T-cell (primary cell): ENCODE results near the gene IGLL5. TPM values are rescaled to one million over a fixed set of nuclear protein-coding genes. Genes with fewer than 3 reads are reported as not detected.

Source experiments
- ATAC-seq, 4 experiments: fragments of 200-7000 bp in 3 of 4; fragments of 150-1000 bp in 1 of 4; cut with Tn5 transposase; replicated peaks in 1 of 4; 1 replicate in 3 of 4; 2 replicates in 1 of 4; pipeline ENCODE4 v1.10.0; 2021; ENCODE audit warnings: moderate library complexity in 3 of 4, mild to moderate bottlenecking in 2 of 4, moderate number of reproducible peaks in 1 of 4
- CTCF ChIA-PET, 2 donors: fragments of 300-600 bp; sonication (Branson Sonifier 250); formaldehyde crosslinking; loops; one replicate each; lab custom pipeline; 2022; ENCODE audit warnings: antibody characterized with exemption in 2 of 2; lab: Charles Lee
- POLR2A ChIA-PET, 2 donors: fragments of 300-600 bp; sonication (Branson Sonifier 250); formaldehyde crosslinking; loops; one replicate each; lab custom pipeline; 2022; ENCODE audit warnings: antibody characterized with exemption in 2 of 2; lab: Charles Lee
- DNase-seq, 35 experiments: peaks; one replicate each; pipeline versions ENCODE4 v3.0.0 to v3.0.0-alpha.2; 2013 to 2023
- H3K27ac ChIP-seq: one replicate; pipeline ENCODE4 v1.5.1; 2013; ENCODE audit warnings: low read length
- H3K27me3 ChIP-seq, 2 experiments: replicated peaks in 1 of 2; 1 replicate in 1 of 2; 2 replicates in 1 of 2; pipeline versions ENCODE4 v1.6.1 to v1.7.0; 2013; ENCODE audit warnings: low read length in 1 of 2, mixed read lengths in 1 of 2; ENCODE audit not compliant: control insufficient read depth in 2 of 2, insufficient read depth in 2 of 2; ENCODE audit errors: extremely low read depth in 1 of 2
- H3K36me3 ChIP-seq, 2 donors: 1 replicate in 1 of 2; 2 replicates in 1 of 2; pipeline versions ENCODE4 v1.6.1 to v1.7.0; 2013; ENCODE audit warnings: low read length in 1 of 2; ENCODE audit not compliant: control insufficient read depth in 2 of 2, insufficient read depth in 1 of 2; ENCODE audit errors: extremely low read depth in 1 of 2
- H3K4me1 ChIP-seq, 2 experiments: 1 replicate in 1 of 2; 2 replicates in 1 of 2; pipeline versions ENCODE4 v1.6.1 to v1.7.0; 2013; ENCODE audit warnings: low read length in 2 of 2, mixed read lengths in 1 of 2; ENCODE audit not compliant: insufficient read depth in 2 of 2, control insufficient read depth in 1 of 2; ENCODE audit errors: extremely low read depth in 1 of 2
- H3K4me3 ChIP-seq, 2 donors: 1 replicate in 1 of 2; 2 replicates in 1 of 2; pipeline versions ENCODE4 v1.5.1 to v1.7.0; 2013; ENCODE audit warnings: mild to moderate bottlenecking in 2 of 2, low read length in 1 of 2, moderate library complexity in 1 of 2; ENCODE audit not compliant: control insufficient read depth in 1 of 2; ENCODE audit errors: extremely low read depth in 1 of 2
- H3K9me3 ChIP-seq: 2 replicates; pipeline ENCODE4 v1.7.0; 2013
- H3K27ac Mint-ChIP-seq, 2 donors: one replicate each; pipeline ENCODE4 v1.8.0; 2020 to 2021; ENCODE audit warnings: mild to moderate bottlenecking in 2 of 2, mixed read lengths in 2 of 2
- H3K27me3 Mint-ChIP-seq, 2 donors: one replicate each; pipeline ENCODE4 v1.8.0; 2021 to 2022; ENCODE audit warnings: mixed read lengths in 2 of 2
- H3K36me3 Mint-ChIP-seq: one replicate; pipeline ENCODE4 v1.8.0; 2021; ENCODE audit warnings: mixed read lengths
- H3K4me1 Mint-ChIP-seq, 3 donors: one replicate each; pipeline ENCODE4 v1.8.0; 2020 to 2022; ENCODE audit warnings: mixed read lengths in 3 of 3, mild to moderate bottlenecking in 1 of 3
- H3K4me3 Mint-ChIP-seq, 3 donors: one replicate each; pipeline ENCODE4 v1.8.0; 2020 to 2022; ENCODE audit warnings: mild to moderate bottlenecking in 3 of 3, mixed read lengths in 3 of 3, moderate library complexity in 3 of 3
- H3K9me3 Mint-ChIP-seq, 3 donors: one replicate each; pipeline ENCODE4 v1.8.0; 2020 to 2022; ENCODE audit warnings: mixed read lengths in 3 of 3
- WGBS: methylation state at CpG from one replicate; pipeline ENCODE4 v1.1.5; 2013; ENCODE audit warnings: missing lambda C conversion rate; ENCODE audit not compliant: insufficient coverage; 5-methylcytosine and 5-hydroxymethylcytosine counted together
- total RNA-seq, 35 experiments: library from RNA in 6 of 35; stranded (reverse) in 6 of 35; fragments of 120-200 nt in 1 of 35; gene quantifications; one replicate each; pipeline versions ENCODE4 v1.2.1 to v1.2.4 and lab custom pipeline; 2013 to 2026

IGLL5 gene
- total RNA-seq, 5 donors from 2014 or later (not counting 1 experiment from before 2014, with no cell fraction given), result 0.35 to 2.9 (median 2.1) TPM

DNA sequence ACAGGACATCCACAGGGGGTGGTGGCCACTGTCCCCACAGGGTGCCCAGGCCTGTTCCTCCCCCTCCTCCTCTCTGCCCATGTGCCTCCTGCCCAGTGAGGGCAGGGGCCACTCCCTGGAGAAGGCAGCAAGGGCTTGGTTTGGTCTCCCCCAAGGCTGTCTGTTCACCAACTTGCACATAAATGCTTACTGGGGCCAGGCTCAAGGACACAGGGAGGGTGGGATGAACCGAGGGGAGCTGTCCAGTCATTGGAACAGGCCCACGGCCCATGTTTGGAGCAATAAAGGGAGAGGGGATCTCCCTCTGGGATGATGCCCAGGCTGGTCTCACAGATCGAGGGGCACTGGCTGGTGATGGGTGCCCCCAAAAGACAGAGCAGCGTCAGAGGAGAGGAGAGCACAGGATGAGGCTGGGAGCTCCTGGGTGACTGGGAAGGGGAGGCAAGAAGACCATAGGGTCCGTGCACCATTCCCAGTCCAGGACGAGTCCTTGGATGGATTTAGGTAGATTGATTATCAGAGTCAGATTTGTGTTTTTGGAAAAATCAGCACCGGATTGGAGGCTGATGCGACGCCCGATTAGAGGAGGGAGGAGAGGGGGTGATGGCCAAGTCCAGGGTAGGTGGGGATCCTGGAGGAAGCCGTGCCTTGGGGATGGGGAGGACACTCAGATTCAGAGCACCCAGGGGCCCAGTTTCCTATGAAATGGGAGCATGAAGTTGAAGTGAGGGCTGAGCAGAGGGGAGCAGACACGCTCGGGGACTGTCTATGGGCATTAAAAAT, 1.1 kb downstream of the IGLL5 start:
- Histone ChIP-seq H3K36me3 (no peaks in the 10 kb centered on the region), H3K4me3 (no peak overlapping the region), H3K27ac (no peak overlapping the region), H3K9me3 (no peaks in the 10 kb centered on the region), H3K27me3 (peaks cover 0 to 33% of the 10 kb centered on the region in 2 experiments), H3K4me1 (peaks cover 0 to 7% of the 10 kb centered on the region in 2 experiments)
- H3K4me3 Mint-ChIP-seq, result peak overlapping the region in 1 of 3 donors; percentile 64
- ATAC-seq (no peak), DNase-seq (peak in 1 of 35 experiments; percentile 12)
- ChIA-PET CTCF (interaction anchor here in 1 of 2 donors (0.6 kb wide), 1 partner anchor 90 kb away, joined by 3 read pairs; no protein-coding TSS in a partner anchor), POLR2A (no interaction called here)
- 80% methylated on average over 13 of the region's 13 CpGs for WGBS
- no peaks in the 10 kb centered on the region for H3K9me3 Mint-ChIP-seq
- H3K27me3 Mint-ChIP-seq, result peaks cover 12 to 18% of the 10 kb centered on the region in 2 donors
- H3K36me3 Mint-ChIP-seq, result no peaks in the 10 kb centered on the region
- H3K27ac Mint-ChIP-seq, result no peak overlapping the region
- H3K4me1 Mint-ChIP-seq, result peaks cover 0 to 8% (median 4%) of the 10 kb centered on the region in 3 donors

DNA sequence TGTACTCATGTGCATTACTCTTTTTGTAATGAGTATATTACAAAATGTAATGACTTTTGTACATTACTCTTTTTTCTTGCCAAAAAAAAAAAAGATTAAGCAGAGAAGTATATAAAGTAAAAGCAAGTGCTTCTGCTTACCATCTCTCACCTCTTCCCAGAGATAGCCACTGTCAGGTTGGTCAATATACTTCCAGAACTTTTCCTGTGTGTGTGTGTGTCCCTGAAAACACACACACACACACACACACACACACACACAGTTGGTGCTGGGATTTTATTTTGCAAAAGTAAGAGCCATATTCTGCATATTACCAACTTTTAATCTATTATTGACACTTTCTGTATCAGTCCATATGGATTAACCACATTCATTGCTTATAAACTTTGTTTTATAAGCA, 2.5 kb downstream of the IGLL5 start:
- Histone ChIP-seq H3K27me3 (peaks cover 0 to 36% of the 10 kb centered on the region in 2 experiments), H3K27ac (no peak overlapping the region), H3K36me3 (no peaks in the 10 kb centered on the region), H3K4me1 (peaks cover 0 to 5% of the 10 kb centered on the region in 2 experiments), H3K9me3 (no peaks in the 10 kb centered on the region), H3K4me3 (no peak overlapping the region)
- Mint-ChIP-seq H3K27me3 (peaks cover 16 to 24% of the 10 kb centered on the region in 2 donors), H3K36me3 (no peaks in the 10 kb centered on the region), H3K9me3 (no peaks in the 10 kb centered on the region), H3K27ac (no peak overlapping the region), H3K4me3 (no peak overlapping the region), H3K4me1 (peaks cover 0 to 1% (median 0%) of the 10 kb centered on the region in 3 donors)
- DNase-seq (no peak), ATAC-seq (no peak)
- POLR2A ChIA-PET, result no interaction called here
- CTCF ChIA-PET, result no interaction called here

DNA sequence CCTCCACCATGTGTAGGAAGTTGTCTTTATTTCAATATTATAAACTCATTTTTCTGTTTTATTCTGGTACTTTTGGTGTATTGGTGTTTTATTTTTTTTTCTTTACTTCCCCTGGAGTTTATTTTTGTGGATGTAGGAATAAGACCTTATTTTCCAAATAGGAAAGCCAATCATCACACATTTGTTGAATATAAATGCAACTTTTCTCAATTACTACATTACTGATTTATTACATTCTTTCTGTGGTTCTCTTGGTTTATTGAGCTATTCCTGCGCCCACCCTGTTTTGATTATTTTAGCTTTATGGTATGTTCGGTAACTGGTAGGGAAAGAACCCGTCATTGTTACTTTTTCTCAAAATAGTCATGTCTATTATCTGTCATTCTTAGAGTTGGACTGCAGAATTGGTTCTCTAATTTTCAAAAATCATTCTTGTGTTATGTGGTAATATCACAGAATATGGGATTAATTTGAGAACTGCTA, 3.6 kb downstream of the IGLL5 start:
- H3K27ac ChIP-seq, result no peak overlapping the region
- Mint-ChIP-seq H3K36me3 (no peaks in the 10 kb centered on the region), H3K27ac (no peak overlapping the region), H3K27me3 (peaks cover 14 to 34% of the 10 kb centered on the region in 2 donors), H3K4me3 (no peak overlapping the region), H3K4me1 (no peaks in the 10 kb centered on the region), H3K9me3 (no peaks in the 10 kb centered on the region)
- CTCF ChIA-PET, result no interaction called here
- POLR2A ChIA-PET, result no interaction called here
- H3K4me3 ChIP-seq, result no peak overlapping the region
- H3K9me3 ChIP-seq, result no peaks in the 10 kb centered on the region
- no peak for DNase-seq
- H3K27me3 ChIP-seq, result peaks cover 0 to 42% of the 10 kb centered on the region in 2 experiments
- WGBS, result no CpG with 5 or more reads among the region's 3 CpGs
- no peaks in the 10 kb centered on the region for H3K36me3 ChIP-seq
- ATAC-seq, result no peak
- H3K4me1 ChIP-seq, result peaks cover 0 to 5% of the 10 kb centered on the region in 2 experiments

DNA sequence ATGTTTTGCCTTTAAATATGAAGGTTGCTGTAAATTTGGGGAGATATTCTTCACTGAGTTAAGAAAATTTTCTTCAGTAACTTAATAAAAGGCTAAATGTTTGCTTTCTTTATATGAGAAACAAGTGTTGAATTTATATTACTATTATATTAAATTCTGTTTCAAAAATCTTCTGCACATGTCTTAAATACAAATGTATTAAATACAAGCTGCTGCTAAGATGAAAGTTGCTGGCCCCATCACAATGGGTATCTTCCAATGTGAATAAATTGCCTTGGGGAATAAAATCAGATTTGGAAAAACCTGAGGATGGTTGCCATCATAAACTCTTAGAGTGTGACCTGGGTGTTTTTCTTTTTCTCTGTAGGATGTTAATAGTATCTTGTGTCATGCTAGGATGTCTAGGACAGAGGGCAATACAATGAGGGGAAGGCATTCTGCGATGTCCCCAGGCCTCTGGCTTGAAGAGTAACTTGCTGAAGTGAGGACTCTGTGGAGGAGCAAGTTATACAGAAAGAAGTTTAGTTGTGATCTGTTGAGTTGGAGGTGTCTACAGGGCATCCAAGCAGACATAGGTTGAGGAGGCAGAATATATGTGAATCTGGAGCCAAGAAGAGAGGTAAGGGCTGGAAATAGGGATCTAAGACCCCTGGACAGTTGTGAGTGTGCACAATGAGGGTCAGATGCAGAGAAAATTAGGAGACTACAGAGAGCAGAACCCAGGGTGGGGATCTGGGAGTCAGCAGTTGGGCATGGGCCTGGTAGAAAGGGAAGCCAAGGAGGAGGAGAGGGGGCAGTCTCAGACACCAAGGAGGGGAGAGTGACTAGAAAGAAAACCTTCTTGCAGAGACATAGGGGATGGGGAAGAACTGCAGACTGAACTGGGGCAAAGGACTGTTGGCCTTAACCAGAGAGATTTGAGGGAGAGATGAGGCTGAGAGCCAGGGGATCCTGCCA, 4.8 kb downstream of the IGLL5 start:
- POLR2A ChIA-PET, result no interaction called here

DNA sequence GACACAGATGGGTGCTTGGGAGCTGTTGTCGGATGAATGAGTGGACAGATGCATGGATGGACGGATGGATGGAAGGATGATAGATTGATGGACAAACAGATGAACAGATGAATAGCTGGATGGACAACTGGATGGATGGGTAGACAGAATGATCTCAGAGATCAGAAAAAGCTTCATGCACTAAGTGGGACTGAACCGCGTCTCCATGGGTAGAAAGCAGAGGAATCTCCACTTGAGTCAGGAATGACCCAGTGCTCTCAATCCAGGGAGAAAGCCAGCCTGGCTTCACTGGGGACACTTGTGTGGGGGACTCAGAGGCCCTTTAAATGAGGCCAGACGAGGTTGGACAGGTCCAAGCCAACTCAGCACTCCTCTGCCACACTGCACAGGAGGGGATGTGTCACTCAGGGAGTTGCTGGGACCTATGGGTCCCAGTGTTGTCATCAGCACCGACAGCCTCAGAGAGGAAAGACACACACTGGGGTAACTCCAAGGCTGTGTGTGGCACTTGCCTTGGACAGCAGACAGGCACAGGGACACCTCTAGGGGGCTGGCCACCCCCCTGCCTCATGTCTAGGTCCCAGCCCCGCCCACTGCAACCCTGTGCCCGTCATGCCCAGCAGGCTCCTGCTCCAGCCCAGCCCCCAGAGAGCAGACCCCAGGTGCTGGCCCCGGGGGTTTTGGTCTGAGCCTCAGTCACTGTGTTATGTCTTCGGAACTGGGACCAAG, 5.6 kb downstream of the IGLL5 start:
- DNase-seq (peak in 1 of 35 experiments; percentile 2), ATAC-seq (no peak)
- no peaks in the 10 kb centered on the region for H3K4me1 Mint-ChIP-seq
- ChIA-PET POLR2A (no interaction called here), CTCF (no interaction called here)
- no peaks in the 10 kb centered on the region for H3K9me3 Mint-ChIP-seq
- H3K4me3 Mint-ChIP-seq, result no peak overlapping the region
- Histone ChIP-seq H3K4me3 (no peak overlapping the region), H3K9me3 (no peaks in the 10 kb centered on the region), H3K27ac (no peak overlapping the region), H3K4me1 (peaks cover 0 to 5% of the 10 kb centered on the region in 2 experiments), H3K36me3 (no peaks in the 10 kb centered on the region), H3K27me3 (peaks cover 0 to 30% of the 10 kb centered on the region in 2 experiments)
- WGBS, result 83% methylated on average over 8 of the region's 10 CpGs
- H3K27ac Mint-ChIP-seq, result no peak overlapping the region
- H3K27me3 Mint-ChIP-seq, result peaks cover 14 to 34% of the 10 kb centered on the region in 2 donors
- H3K36me3 Mint-ChIP-seq, result no peaks in the 10 kb centered on the region

More for the DNA sequence above, 4.8 kb downstream of the IGLL5 start:
- no peaks in the 10 kb centered on the region for H3K36me3 Mint-ChIP-seq
- Histone ChIP-seq H3K9me3 (no peaks in the 10 kb centered on the region), H3K27ac (no peak overlapping the region), H3K4me3 (no peak overlapping the region), H3K36me3 (no peaks in the 10 kb centered on the region), H3K4me1 (peaks cover 0 to 5% of the 10 kb centered on the region in 2 experiments), H3K27me3 (peaks cover 0 to 38% of the 10 kb centered on the region in 2 experiments)
- H3K4me3 Mint-ChIP-seq, result no peak overlapping the region
- 90% methylated on average over 1 of the region's 1 CpG for WGBS
- H3K4me1 Mint-ChIP-seq, result no peaks in the 10 kb centered on the region
- peaks cover 14 to 34% of the 10 kb centered on the region in 2 donors for H3K27me3 Mint-ChIP-seq
- H3K9me3 Mint-ChIP-seq, result no peaks in the 10 kb centered on the region
- no peak overlapping the region for H3K27ac Mint-ChIP-seq
- ATAC-seq, result no peak
- peak in 2 of 35 experiments; percentile 1 to 10 for DNase-seq
- CTCF ChIA-PET, result no interaction called here
